Activated naive CD4-positive, alpha-beta T cell treated with anti-CD3 and anti-CD28 coated beads, Interleukin-2, amount 50 U/mL, for 16 hours (primary cell): Measurements from ENCODE around the gene GPR137B.
A peak's percentile ranks its signal among the peaks of the same experiment; 100 is the strongest.

Experiments
- DNase-seq: peaks from one replicate; pipeline ENCODE4 v3.0.0-alpha.2; 2020

GPR137B gene, protein sequence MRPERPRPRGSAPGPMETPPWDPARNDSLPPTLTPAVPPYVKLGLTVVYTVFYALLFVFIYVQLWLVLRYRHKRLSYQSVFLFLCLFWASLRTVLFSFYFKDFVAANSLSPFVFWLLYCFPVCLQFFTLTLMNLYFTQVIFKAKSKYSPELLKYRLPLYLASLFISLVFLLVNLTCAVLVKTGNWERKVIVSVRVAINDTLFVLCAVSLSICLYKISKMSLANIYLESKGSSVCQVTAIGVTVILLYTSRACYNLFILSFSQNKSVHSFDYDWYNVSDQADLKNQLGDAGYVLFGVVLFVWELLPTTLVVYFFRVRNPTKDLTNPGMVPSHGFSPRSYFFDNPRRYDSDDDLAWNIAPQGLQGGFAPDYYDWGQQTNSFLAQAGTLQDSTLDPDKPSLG

DNA sequence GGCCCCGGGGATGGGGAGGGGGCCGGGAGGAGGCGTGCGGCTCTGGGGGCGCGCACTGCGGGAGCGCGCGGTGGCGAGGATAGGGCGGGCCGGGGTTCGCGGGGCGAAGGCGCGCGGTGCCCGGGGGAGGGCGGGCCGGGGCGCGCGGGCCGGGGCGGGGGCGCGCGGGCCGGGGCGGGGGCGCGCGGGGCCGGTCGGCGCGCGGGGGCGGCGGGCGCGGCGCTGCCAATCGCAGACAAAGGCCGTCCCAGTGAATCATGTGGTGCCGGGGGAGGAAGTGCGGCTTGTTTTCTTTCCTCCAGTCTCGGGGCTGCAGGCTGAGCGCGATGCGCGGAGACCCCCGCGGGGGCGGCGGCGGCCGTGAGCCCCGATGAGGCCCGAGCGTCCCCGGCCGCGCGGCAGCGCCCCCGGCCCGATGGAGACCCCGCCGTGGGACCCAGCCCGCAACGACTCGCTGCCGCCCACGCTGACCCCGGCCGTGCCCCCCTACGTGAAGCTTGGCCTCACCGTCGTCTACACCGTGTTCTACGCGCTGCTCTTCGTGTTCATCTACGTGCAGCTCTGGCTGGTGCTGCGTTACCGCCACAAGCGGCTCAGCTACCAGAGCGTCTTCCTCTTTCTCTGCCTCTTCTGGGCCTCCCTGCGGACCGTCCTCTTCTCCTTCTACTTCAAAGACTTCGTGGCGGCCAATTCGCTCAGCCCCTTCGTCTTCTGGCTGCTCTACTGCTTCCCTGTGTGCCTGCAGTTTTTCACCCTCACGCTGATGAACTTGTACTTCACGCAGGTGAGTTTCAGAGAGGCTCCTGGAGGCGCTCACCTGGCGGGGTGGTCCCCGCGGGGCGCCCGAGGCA is at the start of gene GPR137B:
Gene GPR137B (plus strand): TSS at position 287 of the 851 bp plus-strand sequence. CDS start 84 bp downstream, at position 371.
- peak; percentile 61 for DNase-seq

DNA sequence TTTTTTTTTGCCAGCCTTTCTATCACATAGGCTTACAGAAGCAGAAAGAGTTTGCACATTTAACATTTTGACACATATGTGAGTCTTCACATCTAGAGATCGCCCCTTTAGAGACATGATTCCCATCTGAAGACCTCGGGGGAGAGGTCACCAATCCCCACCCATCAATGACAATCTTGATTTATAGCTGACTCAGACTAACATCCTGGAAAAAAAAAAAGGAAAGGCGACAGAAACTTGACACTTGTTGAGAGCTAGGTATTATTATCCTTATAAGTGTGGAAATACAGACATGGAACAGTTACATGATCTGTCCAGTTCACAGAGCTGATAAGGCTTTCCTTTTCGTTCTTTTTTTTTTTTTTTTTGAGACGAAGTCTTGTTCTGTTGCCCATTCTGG is 49.4 kb upstream of the GPR137B start:
- DNase-seq = no peak

DNA sequence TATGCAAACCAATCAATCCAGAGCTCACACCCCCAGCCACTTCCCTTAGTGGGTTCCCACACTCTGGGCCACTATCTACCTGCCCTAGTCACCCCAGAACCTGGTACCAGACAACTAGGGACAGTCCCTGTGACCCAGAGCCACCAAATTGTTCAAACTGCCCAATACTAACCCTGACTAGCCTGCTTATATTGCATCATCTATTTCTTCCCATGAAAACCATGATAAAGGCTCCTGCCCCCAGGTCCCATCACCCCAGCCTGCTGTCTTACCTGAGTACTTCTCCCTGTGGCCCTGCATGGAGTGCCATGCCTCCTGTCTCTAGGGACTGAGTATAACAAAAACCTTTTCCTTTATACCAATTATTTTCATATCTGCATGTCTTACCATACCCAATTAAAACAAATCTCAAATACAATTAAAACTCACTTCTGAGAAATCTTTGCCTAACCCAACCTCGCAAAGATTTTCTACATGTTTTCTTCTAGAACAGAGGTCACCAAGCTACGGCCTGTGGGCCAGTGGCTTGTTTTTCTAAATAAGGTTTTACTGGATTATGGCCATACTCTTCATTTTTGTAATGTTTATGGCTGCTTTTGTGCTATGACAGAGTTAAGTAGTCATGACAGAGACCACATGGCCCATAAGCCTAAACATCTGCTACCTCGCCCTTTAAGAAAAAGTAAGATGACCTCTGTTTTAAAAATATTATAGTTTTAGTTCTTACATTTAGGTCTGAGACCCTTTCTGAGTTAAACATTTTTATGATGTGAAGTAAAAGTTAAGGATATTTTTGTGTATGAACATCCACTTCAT is 46.4 kb upstream of the GPR137B start:
- no peak for DNase-seq

DNA sequence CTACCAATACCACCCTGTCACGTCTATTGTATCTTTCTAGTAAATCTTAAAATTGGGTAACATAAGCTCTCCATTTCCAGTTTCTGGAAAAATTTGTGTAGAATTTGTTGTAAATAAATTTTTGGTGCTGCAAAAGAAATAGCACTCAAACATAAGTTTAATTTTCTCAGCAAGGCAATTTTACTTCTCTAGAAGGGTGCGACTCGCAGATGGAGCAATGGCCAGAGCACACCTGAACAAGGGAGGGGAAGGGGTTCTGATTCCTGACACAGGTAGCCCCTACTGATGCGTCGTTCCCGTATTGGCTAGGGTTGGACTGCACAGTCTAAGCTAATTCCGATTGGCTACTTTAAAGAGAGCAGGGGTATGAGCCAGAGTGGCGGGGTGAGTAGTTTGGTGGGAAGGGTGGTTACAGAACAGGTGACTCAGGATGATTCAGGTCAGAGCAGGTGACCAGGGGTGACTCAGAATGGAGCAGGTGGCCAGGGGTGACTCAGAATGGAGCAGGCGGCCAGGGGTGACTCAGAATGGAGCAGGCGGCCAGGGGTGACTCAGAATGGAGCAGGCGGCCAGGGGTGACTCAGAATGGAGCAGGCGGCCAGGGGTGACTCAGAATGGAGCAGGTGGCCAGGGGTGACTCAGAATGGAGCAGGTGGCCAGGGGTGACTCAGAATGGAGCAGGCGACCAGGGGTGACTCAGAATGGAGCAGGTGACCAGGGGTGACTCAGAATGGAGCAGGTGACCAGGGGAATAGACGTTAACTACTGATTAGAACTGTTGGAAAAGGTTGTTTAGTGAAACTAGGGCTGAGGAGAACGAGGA is 45.5 kb upstream of the GPR137B start:
- DNase-seq = peak; percentile 76

DNA sequence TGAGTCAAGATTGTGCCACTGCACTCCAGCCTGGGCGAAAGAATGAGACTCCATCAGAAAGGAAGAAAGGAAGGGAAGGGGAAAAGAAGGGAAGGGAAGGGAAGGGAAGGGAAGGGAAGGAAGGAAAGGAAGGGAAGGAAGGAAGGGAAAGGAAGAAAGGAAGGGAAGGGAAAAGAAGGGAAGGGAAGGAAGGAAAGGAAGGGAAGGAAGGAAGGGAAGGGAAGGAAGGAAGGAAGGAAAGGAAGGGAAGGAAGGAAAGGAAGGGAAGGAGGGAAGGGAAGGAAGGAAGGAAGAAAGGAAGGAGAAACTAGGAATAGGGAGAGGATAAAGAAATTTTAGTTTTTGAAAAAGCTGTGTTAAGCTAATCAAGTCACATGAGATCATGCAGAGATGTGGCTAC is 44.1 kb upstream of the GPR137B start:
- DNase-seq = no peak

DNA sequence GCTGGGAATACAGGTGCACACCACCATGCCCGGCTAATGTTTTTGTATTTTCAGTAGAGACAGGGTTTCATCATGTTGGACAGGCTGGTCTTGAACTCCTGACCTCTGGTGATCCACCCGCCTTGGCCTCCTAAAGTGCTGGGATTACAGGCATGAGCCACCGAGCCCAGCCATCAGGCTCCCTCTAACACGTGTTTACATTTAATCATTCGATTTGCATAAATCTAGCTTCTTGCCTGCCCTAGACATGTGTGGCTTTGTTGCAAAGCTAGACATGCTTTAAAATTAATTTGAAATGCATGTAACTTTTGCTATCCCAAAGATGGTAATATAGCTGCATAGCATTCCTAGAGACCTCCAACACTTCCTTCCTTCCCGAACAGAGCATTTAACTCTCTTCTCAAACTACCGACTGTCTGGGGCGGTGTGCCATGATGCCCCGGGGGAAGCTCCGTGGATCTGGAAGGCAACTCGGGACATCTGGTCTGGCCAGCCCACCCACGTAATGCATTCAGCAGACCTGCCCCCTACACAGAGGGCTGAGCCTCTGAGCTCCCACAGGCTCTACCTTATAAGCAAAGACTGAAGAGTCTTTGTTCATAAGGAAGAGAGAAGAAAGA is 42.9 kb upstream of the GPR137B start:
- no peak for DNase-seq

DNA sequence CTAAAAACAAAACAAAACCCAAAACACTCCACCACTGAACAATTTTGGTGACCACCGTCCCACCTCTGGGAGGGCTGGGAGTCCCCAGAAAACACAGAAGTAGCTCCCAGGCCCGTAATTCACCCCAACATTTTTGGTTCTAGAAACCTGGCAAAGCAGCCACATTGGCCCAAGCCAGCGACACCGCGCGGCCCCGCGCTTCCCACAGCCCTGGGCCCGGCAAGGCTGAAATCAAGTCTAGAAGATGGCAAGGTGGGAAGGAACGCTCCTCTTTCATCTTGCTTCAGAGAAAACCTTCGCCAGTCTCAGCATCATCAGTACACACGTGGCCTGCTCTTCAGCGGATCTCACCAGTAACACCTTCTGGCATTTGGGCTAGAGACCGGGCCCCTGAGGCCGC is 41.5 kb upstream of the GPR137B start:
- no peak for DNase-seq

DNA sequence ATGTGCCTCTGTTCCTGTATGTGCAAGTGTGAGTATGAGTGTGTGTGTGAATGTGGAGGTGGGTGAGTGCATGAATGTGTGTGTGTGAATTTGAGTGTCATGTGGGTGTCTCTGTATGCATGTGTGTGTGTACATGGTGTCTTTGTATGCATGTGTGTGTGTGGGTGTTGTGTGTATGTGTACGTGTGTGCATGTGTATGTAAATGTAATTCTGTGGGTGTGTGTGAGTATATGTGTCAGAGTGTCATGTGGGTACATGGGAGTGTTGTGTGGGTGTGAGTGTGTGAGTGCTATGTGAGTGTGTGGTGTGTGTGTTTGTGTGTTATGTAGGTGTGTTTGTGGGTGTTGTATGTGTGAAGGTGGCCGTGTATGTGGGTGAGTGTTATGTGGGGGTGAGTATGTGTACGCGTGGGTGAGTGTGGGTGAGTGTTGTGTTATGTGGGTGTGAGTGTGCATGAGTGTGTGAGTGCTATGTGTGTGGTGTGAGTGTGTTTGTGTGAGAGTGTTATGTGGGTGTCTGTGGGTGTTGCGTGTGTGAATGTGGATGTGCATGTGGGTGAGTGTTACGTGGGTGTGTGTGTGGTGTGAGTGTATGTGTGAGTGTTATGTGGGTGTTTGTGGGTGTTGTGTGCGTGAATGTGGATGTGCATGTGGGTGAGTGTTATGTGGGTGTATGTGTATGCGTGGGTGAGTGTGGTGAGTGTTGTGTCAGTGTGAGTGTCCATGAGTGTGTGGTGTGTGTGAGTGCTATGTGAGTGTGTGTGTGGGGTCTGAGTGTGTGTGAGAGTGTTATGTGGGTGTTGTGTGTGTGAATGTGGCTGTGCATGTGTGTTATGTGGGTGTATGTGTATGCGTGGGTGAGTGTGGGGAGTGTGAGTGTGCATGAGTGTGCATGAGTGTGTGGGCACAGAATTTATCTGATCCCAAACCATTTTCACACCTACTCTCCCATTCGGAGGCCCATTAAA is 40.8 kb upstream of the GPR137B start:
- no peak for DNase-seq

DNA sequence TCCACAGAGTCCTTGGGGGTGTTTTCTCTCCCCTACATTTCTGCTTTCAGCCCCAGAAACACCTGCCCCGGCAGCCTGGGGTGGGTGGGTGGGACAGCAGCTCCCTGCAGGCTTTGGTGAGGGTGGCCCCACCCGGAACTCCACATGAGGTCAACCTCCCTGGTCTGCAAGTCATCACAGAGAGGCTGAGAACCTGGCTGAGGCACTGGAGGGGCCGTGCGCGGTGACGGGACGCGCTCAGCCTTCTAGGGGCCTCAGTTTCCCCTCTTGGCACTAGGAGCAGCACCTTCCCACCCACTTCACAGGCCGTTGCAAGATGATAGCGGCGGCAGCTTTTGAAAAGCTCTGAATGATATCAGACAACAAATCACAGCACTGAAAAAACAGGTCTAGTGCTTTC is 39.7 kb upstream of the GPR137B start:
- no peak for DNase-seq

DNA sequence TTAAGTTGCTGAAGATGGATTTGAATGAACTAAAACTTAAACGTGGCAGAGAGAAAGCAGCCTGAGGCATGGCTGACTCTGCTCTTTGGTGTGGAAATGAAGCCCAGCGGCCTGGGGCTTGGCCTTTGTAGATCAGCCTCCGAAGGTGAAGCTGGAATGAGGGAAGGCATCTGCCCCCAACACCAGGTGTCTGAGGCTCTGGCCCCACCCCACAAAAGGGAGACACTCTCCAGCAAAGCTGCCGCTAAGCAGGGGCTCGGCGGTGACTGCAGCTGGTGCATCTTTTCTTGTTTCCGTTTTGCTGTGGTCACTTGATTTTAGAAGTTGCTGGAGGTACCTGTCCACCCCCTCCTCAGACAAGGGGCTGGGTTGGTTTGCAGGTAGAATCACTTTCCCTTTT is 39.3 kb upstream of the GPR137B start:
- DNase-seq = no peak

DNA sequence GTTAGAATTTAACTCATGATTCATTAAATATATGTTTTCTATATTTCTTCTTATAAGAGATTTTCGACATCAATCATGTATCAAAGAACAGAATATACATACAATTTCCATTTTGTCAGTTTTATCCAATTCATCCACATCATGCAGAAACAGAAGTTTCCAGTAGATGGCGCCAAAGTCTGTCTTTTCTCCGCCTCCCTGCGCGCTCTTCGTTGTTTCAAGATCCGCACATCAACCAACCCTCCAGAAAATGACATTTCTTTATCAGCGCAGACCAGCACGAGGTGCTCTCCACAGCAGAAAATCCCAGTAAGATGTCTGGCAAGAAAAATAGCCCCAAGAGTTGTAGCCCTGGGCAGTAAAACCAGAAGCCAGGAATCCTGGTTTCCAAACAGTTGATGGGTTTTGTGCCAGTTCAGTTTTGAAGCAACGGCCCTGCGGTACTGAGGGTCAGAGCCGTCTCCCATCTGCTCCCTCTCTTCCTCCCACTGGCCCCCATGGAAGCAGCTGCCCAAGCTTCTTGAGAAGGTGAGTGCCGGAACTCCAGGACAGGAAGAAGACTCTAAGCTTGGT is 38.6 kb upstream of the GPR137B start:
- DNase-seq = peak; percentile 50

DNA sequence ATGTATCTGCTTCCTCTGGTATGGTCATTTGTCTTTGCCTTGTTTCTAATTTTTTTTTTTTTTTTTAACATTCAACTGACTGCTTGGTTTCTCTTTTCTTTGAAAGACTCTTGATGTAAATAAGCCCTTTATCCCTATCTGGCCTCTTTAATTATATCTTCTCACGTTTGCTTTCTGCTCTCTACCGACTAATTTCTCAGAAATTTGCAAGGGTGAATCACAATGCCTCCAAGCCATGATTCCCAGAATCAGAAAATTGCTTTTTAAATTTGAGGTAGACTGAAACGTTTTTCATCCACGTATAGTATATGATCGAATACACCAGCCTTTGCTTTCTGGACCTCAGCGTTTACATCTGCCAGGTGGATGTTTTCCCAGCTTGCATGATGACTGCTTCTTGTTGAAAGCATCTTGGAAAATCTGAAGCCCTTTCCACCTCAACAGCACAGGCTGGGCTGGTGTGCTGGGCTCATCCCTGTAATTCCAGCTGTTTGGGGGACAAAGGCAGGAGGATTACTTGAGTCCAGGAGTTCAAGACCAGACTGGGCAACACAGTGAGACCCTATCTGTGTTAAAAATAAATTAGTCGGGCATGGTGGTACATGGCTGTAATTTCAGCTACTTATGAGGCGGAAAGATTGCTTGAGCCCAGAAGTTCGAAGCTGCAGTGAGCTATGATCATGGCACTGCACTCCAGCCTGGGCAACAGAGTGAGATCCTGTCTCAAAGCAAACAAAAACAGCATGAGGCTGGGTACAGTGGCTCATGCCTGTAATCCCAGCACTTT is 35.0 kb upstream of the GPR137B start:
- DNase-seq = no peak

DNA sequence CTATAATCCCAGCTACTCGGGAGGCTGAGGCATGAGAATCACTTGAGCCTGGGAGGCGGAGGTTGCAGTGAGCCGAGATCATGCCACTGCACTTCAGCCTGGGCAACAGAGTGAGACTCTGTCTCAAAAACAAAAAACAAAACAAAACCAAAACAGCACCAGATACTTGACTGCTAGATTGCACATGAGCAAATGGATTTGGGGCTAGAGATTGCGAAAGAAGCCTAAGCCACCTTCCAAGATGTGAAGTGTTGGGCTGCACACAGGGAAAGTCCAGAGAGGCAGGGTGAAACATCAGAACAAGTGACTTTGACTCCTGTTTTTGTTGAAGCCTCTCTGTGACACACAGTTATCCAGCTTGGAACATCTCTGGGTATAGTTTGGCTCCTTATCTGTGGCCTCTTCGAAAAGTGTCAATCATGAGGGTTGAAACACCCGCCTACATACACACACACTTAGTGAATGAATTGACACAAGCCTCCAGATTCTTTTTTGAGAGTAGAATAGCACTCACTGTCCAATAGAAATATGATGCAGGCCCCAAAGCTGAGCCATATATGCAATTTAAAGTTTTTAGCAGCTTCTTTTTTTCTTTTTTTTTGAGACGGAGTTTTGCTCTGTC is 34.2 kb upstream of the GPR137B start:
- no peak for DNase-seq

DNA sequence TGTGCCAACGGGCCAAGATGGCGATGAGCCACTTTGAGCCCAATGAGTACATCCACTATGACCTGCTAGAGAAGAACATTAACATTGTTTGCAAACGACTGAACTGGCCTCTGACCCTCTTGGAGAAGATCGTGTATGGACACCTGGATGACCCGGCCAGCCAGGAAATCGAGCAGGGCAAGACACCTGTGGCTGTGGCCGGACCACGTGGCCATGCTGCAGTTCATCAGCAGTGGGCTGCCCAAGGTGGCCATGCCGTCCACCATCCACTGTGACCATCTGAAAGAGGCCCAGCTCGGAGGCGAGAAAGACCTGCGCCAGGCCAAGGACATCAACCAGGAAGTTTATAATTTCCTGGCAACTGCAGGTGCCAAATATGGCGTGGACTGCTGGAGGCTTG is 32.2 kb upstream of the GPR137B start:
- DNase-seq = no peak

DNA sequence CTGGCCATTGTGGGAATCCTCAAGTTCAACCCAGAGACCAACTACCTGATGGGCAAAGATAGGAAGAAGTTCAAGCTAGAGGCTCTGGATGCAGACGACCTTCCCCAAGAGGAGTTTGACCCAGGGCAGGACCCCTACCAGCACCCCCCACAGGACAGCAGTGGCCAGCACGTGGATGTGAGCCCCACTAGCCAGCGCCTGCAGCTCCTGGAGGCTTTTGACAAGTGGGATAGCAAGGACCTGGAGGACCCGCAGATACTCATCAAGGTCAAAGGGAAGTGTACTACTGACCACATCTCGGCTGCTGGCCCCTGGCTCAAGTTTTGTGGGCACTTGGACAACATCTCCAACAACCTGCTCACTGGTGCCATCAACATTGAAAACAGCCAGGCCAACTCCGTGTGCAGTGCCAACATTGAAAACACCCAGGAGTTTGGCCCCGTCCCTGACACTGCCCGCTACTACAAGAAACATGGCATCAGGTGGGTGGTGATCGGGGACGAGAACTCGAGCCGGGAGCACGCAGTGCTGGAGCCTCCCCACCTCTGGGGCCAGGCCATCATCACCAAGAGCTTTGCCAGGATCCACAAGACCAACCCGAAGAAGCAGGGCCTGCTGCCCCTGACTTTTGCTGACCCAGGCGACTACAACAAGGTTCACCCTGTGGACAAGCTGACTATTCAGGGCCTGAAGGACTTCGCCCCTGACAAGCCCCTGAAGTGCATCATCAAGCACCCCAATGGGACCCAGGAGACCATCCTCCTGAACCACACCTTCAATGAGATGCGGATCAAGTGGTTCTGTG is 30.6 kb upstream of the GPR137B start:
- DNase-seq = no peak

DNA sequence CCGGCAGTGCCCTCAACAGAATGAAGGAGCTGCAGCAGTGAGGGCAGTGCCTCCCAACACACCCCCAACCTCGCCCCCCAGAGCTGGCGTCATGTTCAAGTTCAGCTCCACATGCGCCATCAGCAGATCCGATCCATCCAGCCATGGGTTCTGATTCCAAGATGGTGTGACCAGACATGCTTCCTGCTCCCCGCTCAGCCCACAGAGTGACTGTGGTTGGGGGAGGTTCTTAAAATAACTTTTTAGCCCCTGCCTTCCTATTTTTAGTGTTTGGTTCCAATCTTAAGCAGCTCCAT is 30.1 kb upstream of the GPR137B start:
- DNase-seq = no peak

DNA sequence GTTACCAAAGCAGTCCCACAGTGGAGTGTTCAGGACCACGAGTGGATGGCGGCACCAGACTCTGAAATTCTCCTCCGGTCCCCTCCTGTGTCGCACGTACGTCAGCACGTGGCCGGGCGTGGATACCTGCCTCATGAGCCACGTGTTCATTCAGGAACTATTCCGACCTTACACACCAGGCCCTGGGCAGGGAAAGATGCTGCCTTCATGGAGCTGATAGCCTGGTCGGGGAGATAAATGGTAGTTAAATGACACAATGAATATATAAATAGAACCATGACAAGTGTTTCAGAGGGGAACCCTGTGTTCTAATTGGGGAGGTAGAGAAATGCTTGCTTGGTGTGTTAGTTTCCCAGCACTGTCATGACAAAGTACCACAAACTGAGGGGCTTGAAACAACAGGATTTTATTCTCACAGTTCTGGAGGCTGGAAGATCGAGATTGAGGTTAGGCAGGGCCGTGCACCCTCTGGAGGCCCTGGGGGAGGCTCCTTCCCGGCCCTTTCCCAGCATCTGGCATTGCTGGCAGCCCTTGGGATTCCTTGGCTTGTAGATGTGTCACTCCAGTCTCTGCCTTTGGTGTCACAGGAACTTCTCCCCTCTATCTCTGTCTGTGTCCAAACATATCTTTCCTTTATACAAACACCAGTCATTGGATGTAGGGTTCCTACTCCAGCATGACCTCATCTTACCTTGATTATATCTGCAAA is 28.9 kb upstream of the GPR137B start:
- DNase-seq = no peak
